GM19438 (cell line): ENCODE data around the gene CX3CR1.

Source experiments
- ATAC-seq: cut with Tn5 transposase; IDR thresholded peaks from one replicate; pipeline ENCODE4 v1.9.1; 2021; ENCODE audit warnings: low read depth; ENCODE audit not compliant: unreplicated experiment

CX3CR1 gene

DNA sequence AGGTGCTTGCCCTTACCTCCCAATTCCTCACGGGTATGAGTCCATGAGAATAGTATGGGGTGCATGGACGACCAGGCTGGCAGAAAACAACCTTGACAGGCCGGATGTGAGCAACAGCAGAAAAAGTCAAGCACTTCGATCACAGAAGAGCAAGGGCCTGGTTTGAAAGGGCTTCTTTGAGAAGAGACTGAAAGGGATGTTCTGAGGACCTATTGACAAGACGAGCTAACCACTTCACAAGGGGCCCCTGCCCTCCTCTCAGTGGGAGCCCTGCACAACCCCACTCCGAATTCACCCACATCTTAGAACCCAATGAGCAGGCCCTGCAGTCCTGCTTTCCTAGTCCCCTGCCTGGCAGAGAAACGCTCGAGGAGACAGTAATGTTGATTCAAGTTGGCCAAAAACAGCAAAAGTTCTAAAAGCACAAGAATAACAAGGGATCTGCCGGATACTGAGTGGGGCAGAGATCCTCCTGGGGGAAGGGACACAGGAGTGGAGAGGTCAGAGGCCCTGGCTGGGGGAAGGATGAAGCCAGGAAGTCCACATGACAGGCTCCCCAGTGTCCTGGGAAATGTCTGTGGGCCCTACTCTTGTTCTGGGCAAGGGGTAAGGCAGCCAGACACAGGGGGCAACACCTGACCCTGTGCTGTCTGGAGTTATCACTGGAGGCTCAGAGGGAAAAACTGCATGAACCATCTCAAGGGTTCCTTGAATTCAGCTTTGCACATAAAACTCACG lies 14.8 kb upstream of the CX3CR1 start:
- no peak for ATAC-seq

DNA sequence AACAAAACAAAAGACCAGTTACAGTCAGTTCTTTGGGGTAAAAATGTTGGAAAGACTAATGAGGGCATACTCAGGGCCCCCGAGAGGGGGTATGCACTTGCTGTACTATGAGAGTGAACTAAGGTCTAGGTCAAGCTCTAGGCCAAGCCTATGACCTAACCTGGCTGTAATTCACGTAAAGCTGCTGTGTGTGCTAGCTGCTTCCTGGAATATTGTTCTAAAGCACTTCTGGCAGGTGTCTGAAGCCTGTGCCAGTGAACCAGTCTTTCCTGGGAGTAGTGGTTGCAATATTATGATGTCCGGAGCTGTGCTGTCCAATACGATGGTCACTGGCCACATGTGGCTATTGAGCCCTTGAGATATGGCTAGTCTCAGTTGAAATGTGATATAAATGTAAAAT lies 13.1 kb upstream of the CX3CR1 start:
- no peak for ATAC-seq

DNA sequence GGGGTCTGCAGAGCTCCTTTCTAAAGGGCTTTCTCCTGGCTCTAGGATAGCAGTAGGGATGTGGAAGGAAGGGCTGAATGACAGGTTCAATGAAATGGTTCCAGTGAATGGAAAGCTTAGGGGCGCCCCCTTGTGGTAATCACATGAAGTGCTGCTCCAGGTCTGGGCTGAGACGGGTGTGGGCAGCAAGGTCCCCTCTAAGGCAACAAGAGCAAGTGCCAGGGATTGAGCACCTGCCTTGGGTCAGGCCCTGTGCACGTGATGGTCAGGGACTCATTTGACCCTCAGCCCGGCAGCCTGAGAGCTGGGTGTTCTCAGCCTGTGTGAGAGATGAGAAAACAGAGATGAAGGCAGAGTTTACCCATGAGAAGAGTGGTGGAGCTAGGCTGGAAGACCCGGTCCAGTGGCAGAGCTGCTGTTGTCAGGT lies 12.1 kb upstream of the CX3CR1 start:
- ATAC-seq: no peak

DNA sequence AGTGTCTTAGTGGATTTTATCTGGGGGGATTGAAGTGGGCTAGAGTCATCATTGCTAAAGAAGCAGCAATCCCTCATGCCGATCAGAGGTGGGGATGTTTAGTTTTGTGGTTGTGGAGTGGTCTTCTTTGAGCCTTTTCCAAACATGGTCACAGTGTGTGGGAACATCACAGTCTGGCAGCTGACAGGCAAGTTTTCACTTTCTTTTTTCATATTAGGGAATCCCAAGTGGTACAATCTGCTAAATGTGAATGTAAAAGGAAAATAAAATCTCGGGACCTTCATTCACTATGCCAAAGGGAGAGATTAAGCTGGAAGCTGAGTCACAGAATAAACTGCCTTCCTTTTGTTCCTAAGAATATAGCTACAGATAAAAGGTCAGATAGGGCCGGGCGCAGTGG lies 10.4 kb upstream of the CX3CR1 start:
- no peak for ATAC-seq

DNA sequence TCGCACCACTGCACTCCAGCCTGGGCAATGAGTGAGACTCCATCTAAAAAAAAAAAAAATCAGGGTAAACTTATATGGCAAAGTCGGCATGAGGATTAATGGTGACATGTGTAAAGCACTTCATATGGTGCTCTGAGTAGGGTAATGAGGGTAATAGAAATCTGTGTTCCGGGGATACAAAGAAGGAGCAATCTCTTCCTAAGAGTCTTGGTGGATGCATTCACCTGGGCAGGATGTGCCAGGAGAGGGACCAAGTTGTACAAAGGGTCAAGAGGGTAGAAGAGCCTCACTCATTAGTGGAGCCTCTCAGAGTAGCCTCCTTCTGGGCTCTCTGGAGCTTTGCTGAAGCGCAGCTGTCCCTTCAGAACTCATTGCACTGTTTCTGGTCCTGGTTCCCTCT lies 9.3 kb upstream of the CX3CR1 start:
- ATAC-seq: no peak

DNA sequence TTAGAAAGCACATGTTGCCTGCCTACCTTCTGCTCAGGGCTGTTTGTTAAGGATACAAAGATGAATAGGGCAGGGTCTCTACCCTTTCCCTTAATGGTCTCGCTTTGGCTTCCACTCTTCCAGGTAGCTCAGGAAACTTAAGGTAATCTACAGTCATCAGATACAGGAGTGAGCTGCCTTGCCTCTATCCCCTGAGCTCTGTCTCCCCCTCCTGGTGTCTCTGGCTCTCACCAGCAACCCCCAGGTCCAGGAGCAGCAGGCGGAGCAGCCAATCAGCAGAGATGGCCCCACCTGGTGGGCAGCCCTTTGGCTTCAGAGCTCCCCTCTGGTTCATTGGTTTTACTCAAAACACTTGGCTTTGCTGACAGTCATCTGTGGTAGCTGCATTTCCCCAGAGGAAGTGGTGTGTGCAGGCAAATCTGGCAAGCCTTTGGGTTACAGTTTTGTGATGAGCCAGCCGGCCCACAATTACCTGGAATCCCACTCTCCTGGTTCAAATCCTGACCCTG lies 8.5 kb upstream of the CX3CR1 start:
- peak; percentile 94 for ATAC-seq

DNA sequence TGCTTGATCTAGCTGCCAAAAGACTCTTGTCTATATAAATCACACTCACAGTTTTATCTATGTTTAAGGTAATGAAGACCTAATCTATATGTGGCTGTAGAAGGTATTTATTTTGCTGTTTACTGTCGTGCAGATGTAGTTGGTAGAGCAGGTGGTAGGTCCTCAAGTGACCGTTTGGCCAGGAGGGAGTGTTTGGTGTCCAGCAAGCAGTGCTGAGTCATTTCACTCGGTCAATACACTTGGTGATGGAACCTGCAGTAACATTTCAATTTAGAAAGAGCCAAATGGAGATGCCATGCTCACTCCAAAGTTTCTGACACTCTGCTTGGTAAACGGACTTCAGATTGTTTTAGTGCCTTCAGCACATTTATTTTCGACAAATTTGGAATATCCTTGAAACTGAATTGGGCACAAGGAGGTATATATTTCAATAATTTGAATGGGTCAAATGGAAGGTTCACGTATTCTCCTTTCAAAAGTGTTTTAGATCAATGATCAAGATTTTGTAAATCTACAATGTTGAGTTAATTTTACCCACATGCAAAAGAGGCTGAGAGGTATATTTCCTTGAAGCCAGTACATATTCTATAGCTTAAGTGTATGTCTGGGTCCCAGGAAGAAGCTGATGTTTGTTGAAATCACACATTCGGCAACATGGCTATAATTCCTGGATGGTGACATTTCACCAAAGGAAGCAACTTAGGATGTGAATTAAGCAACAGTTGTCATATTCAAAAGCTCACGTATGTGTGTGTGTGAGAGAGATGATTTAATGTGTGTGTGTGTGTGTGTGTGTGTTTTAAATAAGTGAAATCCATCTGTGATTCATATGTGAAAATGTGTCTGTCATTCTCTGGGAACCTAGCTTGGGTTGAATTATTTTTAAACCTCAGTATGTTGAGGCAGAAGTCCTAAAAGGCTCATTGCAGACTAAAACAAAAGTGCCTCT lies 7.7 kb upstream of the CX3CR1 start:
- ATAC-seq: no peak

DNA sequence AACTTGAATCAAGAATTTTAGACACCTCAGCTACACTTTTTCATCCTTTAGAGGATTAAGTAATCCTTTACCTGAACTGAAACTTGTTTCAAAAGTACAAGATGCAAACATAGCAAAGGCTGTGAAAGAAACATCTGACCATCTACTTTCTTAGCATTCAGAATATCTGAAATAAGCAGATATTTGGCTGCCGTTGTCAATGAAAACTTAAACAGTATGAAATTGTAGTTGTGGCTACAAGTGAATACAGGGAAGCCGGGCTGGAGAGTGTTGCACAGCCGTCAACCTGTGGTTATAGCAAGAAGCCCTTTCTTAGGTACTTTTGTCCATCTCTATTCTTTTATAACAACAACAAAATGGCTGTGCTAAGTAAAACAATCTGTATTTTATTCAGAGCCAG lies 6.9 kb upstream of the CX3CR1 start:
- no peak for ATAC-seq

DNA sequence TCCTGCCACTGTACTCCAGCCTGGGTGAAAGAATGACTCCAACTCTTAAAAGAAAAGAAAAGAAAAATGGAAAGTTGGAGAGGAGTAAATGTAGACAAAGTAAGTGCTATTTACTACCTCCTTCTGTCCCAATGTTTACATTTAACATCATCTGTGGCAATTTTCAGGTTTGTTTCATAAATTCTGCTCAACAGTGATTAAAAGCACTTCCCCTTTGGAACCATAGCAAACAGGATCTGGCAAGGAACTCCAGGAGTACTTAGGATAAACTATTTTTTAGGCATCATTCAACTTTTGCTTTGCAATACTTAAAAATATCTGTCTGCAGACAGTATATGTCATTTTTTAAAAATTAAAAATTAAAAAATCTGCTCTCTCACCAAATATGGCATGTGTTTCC lies 5.5 kb upstream of the CX3CR1 start:
- ATAC-seq: no peak

DNA sequence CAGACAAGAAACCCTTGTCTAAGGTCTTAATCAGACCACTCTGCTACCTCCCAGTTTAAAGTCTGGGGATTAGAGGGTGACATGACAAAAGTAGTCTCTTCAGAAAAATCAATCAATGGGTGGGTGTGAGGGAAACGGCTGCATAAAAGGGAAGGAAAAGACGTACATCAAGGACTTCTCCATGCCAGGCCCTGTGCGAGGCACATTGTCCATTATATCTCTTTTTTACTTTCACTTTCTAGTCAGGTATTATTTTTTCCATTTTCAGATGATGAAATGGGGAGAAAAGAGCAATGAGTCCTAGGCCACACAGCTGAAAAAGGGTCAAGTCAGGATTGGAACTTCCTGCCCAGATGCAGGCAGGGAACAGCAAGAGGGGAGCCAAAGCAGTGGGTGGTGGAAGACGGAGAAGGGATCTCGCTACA lies 4.6 kb upstream of the CX3CR1 start:
- ATAC-seq: no peak

DNA sequence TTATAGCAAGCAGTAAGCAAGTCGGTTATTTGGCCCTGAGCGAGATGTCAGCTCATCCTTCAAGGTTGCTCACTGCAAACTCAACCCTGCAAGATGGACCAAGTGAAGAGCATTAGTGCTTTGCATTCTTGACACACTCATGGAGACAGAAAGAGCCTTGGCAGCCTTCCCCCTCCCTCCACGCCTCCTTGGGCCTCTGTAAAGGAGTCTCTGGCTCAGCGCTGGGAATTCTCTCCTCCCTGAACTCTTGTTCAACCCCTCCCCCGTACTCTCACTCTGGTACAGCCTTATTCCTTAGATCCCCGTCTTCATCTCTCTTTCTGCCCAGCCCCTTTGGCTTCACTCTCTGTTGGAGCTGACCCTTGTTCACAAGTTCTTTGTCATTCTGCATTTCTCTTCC lies 2.2 kb upstream of the CX3CR1 start:
- no peak for ATAC-seq

DNA sequence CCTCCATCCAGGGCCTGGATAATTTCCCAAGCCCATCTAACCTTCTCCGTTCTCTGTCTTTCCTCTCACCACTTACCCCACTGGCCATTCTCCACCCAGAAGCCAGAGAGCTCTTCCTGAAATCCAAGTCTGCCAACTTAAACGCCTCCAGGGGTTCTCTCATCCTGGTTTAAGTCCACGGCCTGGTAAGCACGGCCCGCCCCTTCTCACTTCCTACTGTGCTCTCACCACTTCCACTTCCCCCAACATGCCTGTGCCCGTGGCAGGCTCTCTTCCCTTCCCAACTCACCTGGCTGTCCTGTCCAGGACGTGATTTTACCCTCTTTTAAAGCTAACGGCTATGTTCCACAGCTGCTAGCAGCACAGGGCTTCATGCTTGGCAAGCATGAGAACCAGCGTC lies 1.7 kb upstream of the CX3CR1 start:
- ATAC-seq: no peak

DNA sequence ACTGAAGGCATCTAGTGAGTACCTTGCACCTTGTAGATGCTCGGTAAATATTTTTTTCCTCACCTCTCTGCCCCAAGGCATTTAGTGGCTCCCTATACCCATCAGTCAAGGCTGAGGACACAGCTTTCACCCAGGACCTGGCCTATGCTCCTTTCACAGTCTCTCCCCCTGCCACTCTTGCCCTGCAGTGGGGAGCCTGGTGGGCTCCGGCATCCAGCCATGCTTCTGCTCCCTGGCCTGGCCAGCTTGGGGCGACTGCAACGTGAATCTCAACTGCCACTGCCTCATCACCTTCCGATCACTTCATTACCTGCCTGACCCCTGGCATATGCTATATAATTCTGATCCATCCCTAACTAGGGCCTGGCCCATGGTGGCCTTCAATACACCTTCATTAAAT lies 735 bp upstream of the CX3CR1 start:
- no peak for ATAC-seq

DNA sequence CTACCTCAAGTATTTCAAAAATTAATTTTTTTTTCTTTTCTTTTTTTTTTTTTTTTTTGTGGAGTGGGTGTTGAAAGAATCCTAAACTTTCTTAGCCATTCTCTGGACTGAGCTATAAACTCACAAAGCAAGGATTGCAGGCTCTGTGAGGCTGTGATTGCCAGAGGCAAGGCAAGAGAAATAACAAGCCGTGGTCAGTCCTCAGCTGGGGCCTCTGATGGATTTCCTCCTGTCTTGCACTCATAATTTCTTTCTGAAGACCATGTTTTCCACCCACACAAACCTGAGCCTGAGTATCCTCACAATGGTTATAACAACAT lies 1.3 kb downstream of the CX3CR1 start:
- ATAC-seq: no peak

DNA sequence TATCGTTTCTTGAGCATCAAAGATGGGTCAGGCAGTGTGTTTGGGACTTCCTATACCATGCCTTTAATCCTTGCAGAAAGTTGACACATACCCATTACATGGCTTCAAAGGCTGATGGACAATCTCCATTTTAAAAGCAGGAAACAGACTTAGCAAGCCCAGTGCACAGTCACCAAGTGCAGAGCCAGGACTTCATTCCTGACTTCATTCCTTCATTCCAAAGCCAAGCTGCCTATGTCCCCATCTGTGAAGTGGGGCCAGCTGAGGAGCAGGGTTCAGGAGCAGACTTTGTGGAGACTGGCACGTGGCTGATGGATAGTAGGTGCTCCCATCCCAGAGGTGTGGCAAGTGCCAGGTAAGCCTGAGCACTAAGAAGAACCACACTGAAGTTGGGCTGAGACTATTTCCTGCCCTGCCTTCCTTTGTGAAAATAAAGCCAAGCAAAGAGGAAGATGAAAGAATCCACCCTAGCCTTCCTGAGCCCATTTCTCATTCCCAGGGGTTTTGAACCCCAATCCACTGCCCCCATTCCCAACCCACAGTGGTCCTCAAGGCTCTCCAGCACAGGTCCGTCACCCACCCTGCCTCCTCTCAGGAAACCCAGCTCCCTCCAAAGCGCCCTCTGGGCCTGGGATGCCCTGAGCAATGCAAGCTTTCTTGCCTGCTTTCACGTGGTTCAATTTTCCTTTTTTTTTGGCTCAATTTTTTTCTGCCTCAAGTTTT lies 1.8 kb downstream of the CX3CR1 start:
- ATAC-seq: no peak

DNA sequence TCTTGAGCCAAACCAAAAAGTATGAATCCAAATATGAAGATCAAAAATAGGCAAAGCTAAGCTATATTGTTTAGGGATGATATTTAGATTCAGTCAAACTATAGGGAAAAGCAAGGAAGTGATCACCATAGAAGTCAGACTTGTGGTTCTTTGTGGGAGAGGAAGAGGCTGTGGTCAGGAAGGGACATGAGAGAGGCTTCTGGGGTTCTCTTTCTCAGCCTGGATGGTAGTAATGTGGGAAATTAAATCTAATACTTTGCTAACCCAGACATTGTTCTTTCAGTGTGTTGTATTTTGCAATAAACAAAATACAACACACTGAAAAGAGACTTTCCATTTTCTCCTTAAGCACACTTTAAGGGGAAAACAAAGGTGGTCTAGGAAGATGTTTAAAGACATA lies 3.1 kb downstream of the CX3CR1 start:
- no peak for ATAC-seq

DNA sequence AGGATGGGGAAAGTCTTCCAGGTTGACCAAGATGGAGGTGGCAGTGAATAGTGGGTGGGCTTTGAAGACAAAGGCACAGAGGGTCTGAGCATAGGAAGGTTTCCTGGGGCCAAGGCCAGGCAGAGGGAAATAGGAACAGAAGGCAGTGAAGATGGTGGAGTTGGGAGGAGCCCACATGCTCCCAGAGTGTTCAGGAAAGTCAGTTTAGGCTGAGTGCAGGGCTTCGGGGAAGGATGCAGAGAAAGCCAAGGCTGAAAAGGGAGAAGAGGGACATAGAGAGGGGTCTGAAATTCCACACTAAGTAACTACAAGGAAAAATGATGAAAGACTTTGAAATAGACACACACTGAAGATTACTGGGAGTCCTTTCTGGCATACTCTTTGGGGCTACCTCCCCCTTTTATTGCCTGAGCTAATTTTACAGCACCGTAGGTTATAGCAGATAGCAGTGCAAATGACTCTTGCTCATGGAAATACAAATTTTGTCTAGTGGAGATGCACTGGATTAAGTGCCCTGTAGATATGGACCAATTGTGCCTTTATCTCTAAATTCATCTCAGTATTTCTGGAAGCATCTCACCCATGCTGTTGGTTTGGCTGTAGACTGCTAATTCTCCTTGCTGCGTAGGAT lies 3.8 kb downstream of the CX3CR1 start:
- ATAC-seq: no peak

DNA sequence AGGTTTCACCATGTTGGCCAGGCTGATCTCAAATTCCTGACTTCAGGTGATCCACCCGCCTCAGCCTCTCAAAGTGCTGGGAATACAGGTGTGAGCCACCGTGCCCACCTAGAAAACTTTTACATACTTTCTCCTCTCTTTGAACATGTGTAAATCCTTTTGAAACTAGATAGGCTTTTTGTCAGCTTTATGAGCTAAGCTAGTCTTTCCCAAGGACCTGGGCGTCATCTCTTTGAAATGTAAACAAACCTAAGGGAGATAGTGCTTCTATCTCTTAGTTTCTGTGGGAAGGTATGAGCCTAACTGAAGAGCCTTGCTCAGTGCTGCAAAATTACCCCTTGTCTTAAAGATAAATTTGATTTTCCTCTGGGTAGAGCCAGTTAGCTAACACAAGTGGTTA lies 4.8 kb downstream of the CX3CR1 start:
- no peak for ATAC-seq

DNA sequence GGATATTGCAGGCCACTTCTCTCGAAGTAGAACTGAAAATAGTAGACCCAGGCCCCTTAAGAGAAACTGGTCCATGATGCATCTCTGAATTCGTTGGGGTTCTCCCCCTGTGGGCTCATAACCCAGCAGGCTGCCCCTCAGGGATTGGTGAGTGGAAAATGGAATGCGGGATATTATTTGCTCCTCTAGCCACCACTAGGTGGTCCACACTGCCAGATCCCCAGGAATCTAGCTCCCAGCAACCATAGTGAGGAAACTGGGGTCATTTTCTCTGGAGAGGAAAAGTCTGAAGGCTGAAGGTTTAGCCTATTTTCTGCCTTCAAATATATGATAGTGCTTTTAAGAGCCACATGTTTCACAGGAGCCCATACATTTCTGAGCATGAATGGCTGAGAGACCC lies 6.7 kb downstream of the CX3CR1 start:
- no peak for ATAC-seq

DNA sequence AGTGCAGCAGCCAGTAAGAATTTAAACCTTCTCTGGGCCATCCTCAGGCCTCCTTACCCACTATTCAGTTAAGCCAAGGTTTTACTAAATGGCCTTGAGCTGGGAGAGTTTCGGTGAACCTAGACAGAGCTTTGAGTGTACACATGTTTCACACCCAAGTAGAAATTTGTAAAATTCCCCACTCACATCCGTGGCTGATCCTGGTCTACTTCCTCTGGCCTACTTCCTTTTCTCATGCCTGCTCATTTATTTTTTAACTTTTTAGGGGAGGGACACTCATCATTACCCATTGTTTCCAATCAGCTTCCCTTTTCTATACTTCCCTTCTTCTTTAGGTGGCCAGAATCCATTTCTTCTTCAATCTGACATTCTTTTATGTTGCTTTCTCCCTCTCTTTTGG lies 7.6 kb downstream of the CX3CR1 start:
- ATAC-seq: no peak
